Measurements from ENCODE around the gene SLC25A21. TPM values are rescaled to one million over a fixed set of nuclear protein-coding genes. Genes with fewer than 3 reads are reported as not detected.

The SLC25A21 gene
- polyA plus RNA-seq, 2 of the 4 experiments (the other 2 are of a cell fraction) = 0.68 to 1.4 TPM

GRCh38 chr14:36857842-36858445 lies 314.5 kb downstream of the SLC25A21 start:
- no peak overlapping the region for H3K4me3 ChIP-seq
- no peak for DNase-seq (ENCODE audit: low read depth in 1 of 2, low spot score in 1 of 2)
- H3K9me3 ChIP-seq = no peaks in the 10 kb centered on the region
- FAIRE-seq = no peak
- TF ChIP-seq CBX2 (IDR thresholded peaks at IDR 0.05; ENCODE audit: borderline replicate concordance, low read depth) = no peak
- ChIA-PET POLR2A (no interaction called here), CTCF (no interaction called here)
- no peak for ATAC-seq
- H3K27ac ChIP-seq = no peak overlapping the region
- WGBS (ENCODE audit: missing lambda C conversion rate) = 57% methylated on average over 5 of the region's 5 CpGs
- H3K4me2 ChIP-seq = no peak overlapping the region
- no peaks in the 10 kb centered on the region for H3K4me1 ChIP-seq

DNA sequence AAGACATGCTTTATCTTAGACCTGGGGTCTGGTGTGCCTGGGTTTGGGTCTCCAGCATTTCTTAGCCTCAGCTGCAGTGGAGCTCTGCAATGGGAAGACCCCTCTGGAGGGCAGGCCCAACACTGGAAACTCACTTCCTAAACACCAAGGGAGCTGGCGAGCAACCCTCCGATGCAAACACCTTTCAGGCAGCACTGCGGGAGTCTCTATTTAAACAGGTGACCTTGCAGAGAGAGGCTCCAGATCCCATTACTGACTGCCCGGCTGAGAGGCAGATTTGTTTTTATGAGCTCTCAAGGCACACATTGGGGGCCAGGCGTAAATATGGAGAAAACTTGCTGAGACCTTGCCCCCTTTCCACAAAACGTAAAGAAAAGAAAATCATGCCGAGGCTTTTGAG lies 315.3 kb downstream of the SLC25A21 start:
- Histone ChIP-seq H3K9me3 (no peaks in the 10 kb centered on the region), H3K4me2 (no peak overlapping the region), H3K27ac (no peak overlapping the region), H3K4me3 (no peak overlapping the region), H3K4me1 (no peaks in the 10 kb centered on the region)
- DNase-seq (ENCODE audit: low read depth in 1 of 2, low spot score in 1 of 2) (no peak), ATAC-seq (no peak), FAIRE-seq (no peak)
- ChIA-PET CTCF (interaction anchor here (0.7 kb wide), 1 partner anchor 86 kb away, joined by 3 read pairs; no protein-coding TSS in a partner anchor), POLR2A (no interaction called here)
- 87% methylated on average over 7 of the region's 7 CpGs for WGBS (ENCODE audit: missing lambda C conversion rate)
- TF ChIP-seq ZFP36 (IDR thresholded peaks at IDR 0.05; ENCODE audit: borderline replicate concordance, partially characterized antibody) = no peak
- TF ChIP-seq MAFK (IDR thresholded peaks at IDR 0.05; ENCODE audit: partially characterized antibody) = no peak
- TF ChIP-seq, protein P1, sequence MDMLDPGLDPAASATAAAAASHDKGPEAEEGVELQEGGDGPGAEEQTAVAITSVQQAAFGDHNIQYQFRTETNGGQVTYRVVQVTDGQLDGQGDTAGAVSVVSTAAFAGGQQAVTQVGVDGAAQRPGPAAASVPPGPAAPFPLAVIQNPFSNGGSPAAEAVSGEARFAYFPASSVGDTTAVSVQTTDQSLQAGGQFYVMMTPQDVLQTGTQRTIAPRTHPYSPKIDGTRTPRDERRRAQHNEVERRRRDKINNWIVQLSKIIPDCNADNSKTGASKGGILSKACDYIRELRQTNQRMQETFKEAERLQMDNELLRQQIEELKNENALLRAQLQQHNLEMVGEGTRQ (IDR thresholded peaks at IDR 0.05) = no peak
- no peak for TF ChIP-seq TP53 (CRISPR knock-in tag; IDR thresholded peaks at IDR 0.05)
- no peak for TF ChIP-seq GATA3 (IDR thresholded peaks at IDR 0.05; ENCODE audit: borderline replicate concordance)
- TF ChIP-seq TFCP2L1 (CRISPR knock-in tag; IDR thresholded peaks at IDR 0.05) = no peak
- TF ChIP-seq, protein P2, sequence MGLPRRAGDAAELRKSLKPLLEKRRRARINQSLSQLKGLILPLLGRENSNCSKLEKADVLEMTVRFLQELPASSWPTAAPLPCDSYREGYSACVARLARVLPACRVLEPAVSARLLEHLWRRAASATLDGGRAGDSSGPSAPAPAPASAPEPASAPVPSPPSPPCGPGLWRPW (IDR thresholded peaks at IDR 0.05) = no peak
- no peak for TF ChIP-seq ATOH8 (CRISPR knock-in tag; IDR thresholded peaks at IDR 0.05; ENCODE audit: low read depth)
- no peak for TF ChIP-seq MYC (IDR thresholded peaks at IDR 0.05; ENCODE audit: borderline replicate concordance, low read length)
- TF ChIP-seq ZC3H11A (IDR thresholded peaks at IDR 0.05) = no peak
- TF ChIP-seq, protein P3, sequence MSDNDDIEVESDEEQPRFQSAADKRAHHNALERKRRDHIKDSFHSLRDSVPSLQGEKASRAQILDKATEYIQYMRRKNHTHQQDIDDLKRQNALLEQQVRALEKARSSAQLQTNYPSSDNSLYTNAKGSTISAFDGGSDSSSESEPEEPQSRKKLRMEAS (IDR thresholded peaks at IDR 0.05) = no peak
- no peak for TF ChIP-seq MAZ (IDR thresholded peaks at IDR 0.05; ENCODE audit: borderline replicate concordance, low read depth, low read length)
- no peak for TF ChIP-seq FOSL2 (IDR thresholded peaks at IDR 0.05)
- no peak for TF ChIP-seq FOSL2 (CRISPR knock-in tag; IDR thresholded peaks at IDR 0.05)
- TF ChIP-seq HOXB5 (CRISPR knock-in tag; IDR thresholded peaks at IDR 0.05) = no peak
- TF ChIP-seq, protein P4, sequence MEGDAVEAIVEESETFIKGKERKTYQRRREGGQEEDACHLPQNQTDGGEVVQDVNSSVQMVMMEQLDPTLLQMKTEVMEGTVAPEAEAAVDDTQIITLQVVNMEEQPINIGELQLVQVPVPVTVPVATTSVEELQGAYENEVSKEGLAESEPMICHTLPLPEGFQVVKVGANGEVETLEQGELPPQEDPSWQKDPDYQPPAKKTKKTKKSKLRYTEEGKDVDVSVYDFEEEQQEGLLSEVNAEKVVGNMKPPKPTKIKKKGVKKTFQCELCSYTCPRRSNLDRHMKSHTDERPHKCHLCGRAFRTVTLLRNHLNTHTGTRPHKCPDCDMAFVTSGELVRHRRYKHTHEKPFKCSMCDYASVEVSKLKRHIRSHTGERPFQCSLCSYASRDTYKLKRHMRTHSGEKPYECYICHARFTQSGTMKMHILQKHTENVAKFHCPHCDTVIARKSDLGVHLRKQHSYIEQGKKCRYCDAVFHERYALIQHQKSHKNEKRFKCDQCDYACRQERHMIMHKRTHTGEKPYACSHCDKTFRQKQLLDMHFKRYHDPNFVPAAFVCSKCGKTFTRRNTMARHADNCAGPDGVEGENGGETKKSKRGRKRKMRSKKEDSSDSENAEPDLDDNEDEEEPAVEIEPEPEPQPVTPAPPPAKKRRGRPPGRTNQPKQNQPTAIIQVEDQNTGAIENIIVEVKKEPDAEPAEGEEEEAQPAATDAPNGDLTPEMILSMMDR (IDR thresholded peaks at IDR 0.05) = no peak
- no peak for TF ChIP-seq SMC3 (IDR thresholded peaks at IDR 0.05)
- TF ChIP-seq NR3C1 (IDR thresholded peaks at IDR 0.05) = no peak

DNA sequence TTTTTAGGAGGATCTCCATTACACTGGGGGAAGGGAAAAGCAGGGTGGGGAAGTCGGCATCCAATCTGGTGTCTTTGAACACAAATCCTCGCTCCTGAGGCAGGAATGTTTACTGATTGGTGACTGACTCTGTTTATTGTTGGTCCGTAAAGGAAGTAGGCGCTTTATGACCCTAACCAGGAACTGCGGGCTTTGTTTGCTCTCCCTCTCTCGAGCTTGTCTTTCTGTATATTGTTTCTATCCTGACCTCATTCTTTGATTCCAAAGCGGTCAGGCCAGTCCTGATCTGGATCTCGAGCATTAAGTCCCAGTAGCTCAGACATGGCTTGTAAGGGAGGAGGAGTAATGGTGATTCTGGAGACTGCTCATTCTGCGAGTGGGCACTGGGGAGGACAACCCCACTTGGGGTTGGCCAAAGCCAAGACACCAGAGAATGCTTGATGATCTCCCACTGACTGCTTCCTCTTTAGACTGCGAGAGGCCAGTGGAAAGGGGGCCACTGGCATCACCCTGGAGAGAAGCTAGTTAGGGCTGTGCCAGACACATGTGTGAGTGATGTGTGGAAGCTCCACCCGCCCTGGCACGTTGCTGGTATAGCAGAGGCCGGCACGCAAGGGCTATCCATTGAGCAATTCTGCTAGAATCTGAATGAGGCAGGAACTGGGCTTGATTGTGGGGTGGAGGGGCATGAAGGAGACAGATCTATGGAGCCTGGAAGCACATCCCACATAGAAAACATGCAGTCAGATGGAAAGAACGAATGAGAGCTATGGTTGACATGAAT lies 316.1 kb downstream of the SLC25A21 start:
- no peak overlapping the region for H3K4me3 ChIP-seq
- ChIA-PET CTCF (interaction anchor here (0.7 kb wide), 1 partner anchor 87 kb away, joined by 3 read pairs; no protein-coding TSS in a partner anchor), POLR2A (no interaction called here)
- no peak overlapping the region for H3K4me2 ChIP-seq
- H3K27ac ChIP-seq = no peak overlapping the region
- H3K4me1 ChIP-seq = no peaks in the 10 kb centered on the region
- FAIRE-seq (no peak), DNase-seq (ENCODE audit: low read depth in 1 of 2, low spot score in 1 of 2) (no peak), ATAC-seq (no peak)
- no peaks in the 10 kb centered on the region for H3K9me3 ChIP-seq
- WGBS (ENCODE audit: missing lambda C conversion rate) = 65% methylated on average over 15 of the region's 15 CpGs
- TF ChIP-seq NPAS2 (CRISPR knock-in tag; IDR thresholded peaks at IDR 0.05; ENCODE audit: borderline replicate concordance) = no peak
- TF ChIP-seq CBX8 (IDR thresholded peaks at IDR 0.05) = no peak
- no peak for TF ChIP-seq FOXS1 (CRISPR knock-in tag; IDR thresholded peaks at IDR 0.05)
- TF ChIP-seq, protein P4 (IDR thresholded peaks at IDR 0.05) = no peak
- TF ChIP-seq TP53 (CRISPR knock-in tag; IDR thresholded peaks at IDR 0.05) = no peak
- no peak for TF ChIP-seq KDM1A (IDR thresholded peaks at IDR 0.05; ENCODE audit: low read depth)
- no peak for TF ChIP-seq EHMT2 (IDR thresholded peaks at IDR 0.05; ENCODE audit: low read depth)
- no peak for TF ChIP-seq KDM5A (IDR thresholded peaks at IDR 0.05)
- no peak for TF ChIP-seq ZSCAN20 (CRISPR knock-in tag; IDR thresholded peaks at IDR 0.05)
- TF ChIP-seq ATOH8 (CRISPR knock-in tag; IDR thresholded peaks at IDR 0.05; ENCODE audit: low read depth) = no peak
- TF ChIP-seq MYC (IDR thresholded peaks at IDR 0.05; ENCODE audit: borderline replicate concordance, low read length) = no peak
- TF ChIP-seq FOSB (CRISPR knock-in tag; IDR thresholded peaks at IDR 0.05) = no peak
